HG02642 (cell line): Measurements from ENCODE around the gene CEP78.

Experiments used
- ATAC-seq: cut with Tn5 transposase; IDR thresholded peaks from one replicate; pipeline ENCODE4 v1.9.1; 2021; ENCODE audit warnings: mild to moderate bottlenecking; ENCODE audit not compliant: unreplicated experiment, poor library complexity

The CEP78 gene

GRCh38 chr9:78303377-78304062 lies 67.6 kb downstream of the CEP78 start:
- no peak for ATAC-seq

GRCh38 chr9:78304357-78304756 lies 68.5 kb downstream of the CEP78 start:
- no peak for ATAC-seq

- no peak for ATAC-seq
These were observed 70.6 kb downstream of the CEP78 start for GRCh38 chr9:78306222-78307076.

DNA sequence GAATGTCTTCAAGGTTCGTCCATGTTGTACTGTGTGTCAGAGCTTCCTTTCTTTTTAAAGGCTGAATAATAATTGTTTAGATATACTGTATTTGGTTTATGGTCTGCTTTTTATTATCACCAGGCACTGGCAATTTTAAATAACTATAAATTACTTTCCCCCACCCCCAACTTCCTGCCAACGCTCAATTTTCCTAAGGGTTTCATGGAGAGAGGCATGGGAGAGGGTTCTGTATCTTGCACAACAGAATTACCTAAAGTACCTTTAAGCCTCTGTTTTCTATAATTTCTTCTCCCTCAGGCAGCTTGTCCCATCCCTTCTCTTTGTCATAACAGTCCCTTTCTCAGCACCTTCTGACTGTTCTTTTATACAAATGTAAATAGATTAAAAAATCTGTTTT lies 71.5 kb downstream of the CEP78 start:
- no peak for ATAC-seq

- no peak for ATAC-seq
These were observed 73.2 kb downstream of the CEP78 start for GRCh38 chr9:78309066-78309465.

DNA sequence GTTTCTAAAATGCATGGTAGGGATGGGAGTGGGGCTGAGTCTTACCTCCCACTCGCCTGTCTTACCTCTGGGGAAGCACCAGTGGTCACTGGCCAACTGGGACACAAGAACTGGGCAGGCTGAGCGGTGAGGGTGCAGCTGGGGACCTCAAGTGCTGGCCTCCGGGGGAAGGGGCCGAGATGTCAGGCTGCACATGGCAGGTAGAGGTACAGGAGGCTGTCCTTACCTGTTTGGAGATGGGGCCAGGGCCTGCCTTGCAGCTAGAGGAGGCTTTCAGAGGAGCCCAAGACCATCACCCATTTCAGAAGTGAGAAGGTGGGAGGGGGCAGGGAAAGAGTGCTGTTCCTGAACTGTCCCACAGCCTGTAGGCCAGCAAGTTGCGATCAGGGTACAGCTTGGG lies 75.2 kb downstream of the CEP78 start:
- no peak for ATAC-seq

DNA sequence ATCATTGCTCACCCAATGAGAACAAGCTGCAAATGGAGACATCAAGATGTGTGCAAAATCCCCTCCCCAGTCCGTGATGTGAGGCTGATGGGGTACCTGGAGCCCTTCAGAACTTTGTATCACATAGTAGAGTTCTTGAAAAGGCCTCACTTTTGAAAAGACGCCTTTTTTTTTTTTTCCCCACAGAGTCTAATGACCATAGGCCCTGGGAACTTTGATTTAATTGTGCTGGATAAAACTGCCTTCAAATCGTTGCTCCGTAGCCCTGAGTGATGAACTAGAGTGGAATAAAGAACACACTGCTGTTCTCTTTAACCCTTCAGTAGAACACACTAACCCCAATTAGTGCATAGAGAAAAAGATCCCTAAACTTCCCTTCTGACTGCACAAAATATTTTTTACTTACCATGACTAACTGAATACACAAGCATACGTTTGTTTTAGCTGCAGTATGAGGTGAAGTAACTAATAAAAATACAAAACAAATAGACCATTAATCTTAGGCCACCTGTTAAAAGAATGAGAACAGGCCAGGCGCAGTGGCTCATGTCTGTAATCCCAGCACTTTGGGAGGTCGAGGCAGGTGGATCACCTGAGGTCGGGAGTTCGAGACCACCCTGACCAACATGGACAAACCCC lies 76.1 kb downstream of the CEP78 start:
- no peak for ATAC-seq

DNA sequence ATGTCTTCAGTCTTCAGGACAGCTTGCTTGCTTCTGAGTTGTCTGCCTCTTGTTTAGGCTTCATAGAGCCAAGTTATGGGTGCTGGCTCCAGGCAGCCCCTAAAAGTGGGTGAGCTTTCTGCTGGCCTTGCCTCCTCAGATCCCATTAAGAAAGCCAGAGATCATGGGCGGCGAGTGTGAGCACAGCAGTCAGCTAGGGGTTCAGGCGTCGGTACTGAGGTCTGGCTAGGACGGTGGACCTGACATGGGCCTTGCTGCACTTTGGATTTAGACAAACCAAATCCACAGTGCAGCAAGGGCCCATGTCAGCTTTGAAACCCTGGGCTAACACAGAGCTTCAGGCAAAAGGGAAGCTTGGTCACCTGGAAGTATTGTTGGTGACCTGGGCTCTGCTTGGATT lies 78.7 kb downstream of the CEP78 start:
- no peak for ATAC-seq

- no peak for ATAC-seq
These were observed 79.3 kb downstream of the CEP78 start for GRCh38 chr9:78314953-78315870.

DNA sequence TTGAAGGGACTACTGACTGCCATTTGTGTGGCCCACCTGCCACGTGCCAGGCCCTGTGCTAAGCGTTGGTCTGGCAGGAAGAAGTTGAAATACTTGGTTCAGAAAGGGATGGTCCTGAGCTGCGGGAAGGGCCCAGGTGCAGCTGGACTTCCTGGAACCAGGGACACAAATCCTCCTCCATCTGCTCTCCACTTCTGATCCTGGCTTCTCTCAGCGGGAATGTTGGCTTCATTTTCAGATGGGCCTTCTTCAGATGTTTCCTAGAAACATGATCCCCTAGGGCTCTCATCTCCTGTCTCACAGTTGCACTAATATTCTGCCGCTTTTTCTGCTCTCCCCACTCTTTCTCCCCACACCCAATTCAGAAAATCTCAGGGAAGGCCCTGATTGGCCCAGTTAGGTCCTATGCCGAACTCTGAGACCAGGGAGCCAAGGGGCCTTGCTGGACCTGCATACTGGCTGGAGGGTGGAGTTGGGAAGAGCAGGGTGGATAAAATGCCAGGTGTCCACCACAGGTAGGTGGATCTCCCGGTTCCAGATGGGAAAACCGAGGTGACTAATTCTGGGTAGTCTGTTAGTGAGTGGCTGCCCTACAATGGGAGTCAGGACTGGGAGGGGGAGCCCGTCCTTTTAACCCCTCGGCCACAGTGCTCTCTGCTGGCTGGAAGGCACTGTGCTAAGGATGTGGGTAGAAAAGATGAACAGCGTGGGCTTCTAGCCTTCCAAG lies 80.5 kb downstream of the CEP78 start:
- ATAC-seq = no peak

- no peak for ATAC-seq
These were observed 83.5 kb downstream of the CEP78 start for GRCh38 chr9:78319197-78320029.

DNA sequence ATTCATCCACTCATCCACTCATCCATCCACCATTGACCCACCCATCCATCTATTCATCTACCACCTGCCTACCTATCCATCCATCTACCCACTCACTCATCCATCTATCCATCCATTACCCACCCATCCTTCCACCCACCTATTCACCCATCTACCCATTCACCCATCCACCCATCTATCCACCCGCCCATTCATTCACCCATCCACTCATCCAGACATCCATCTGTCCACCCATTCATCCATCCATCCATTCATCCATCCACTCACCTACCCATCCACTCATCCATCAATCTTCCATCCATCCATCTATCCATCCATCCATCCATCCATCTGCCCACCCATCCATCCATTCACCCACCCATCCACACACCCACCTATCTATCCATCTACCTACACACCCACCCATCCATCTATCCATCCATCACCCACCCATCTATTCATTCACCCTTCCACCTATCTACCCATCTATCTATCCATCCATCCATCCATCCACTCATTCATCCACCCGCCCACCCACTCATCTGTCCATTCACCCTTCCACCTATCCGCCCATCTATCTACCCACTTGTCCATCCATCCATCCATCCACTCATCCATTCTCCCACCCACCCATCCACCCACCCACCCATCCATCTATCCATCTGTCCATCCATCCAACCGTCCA lies 84.3 kb downstream of the CEP78 start:
- no peak for ATAC-seq

- no peak for ATAC-seq
These were observed 85.1 kb downstream of the CEP78 start for GRCh38 chr9:78320875-78321496.

DNA sequence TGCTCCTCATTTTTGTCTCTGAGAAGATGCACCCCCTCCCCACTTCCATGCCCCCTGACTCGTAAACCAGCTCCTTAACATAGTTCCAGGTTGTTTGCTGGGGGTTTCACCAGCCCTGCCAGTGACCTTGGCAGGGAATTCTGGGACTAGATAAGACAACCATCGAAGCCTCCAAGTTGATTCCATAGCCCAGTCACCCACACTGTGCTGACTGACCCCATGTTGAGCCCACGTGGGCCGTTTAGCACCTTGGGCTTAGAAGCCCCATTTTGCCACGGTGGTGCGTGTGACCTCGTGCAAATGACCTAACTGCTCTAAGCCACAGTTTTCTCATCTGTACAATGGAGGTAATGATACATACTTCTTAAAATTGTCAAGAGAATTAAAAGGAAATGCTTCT lies 85.6 kb downstream of the CEP78 start:
- no peak for ATAC-seq

- no peak for ATAC-seq
These were observed 88.3 kb downstream of the CEP78 start for GRCh38 chr9:78324068-78324650.

DNA sequence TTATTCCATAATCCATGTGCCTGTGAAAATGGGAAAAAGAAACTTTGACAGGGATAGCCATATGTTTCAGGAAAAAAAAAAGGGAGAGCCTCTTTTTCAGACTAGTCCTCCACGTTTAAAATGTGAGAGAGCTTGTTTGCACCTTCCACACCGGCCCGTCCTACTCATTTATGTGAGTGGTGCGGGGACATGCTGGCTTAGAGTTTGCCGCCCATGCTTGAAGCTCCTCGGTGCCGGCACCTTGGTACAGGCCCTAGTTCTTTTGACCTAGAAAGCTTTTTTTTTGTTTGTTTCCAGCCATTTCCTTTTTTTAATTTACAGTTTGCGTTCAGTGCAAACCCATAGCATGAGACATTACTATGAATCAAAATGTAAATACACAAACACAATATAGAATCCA lies 88.8 kb downstream of the CEP78 start:
- ATAC-seq = no peak

DNA sequence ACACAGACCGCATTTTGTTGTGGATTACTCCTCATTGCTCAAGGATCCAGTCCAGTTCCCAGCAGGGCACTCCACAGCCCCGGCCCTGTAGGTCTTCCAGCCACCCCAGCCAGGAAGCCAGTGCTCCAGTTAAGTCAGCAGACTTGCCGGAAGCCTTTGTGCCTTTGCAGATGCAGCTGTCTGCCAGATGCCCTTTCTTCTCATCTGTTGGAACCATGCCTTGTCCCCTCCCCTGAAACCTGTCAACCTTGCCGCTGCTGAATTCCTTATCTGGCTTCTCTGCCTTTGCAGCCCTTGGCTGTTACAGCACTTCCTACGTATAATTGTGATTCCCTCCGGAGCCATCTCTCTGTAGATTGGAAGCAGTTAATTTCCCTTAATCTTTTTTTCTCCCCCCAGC lies 89.5 kb downstream of the CEP78 start:
- ATAC-seq = no peak
